ENCODE data around the gene VPS26C. TPM values are rescaled to one million over a fixed set of nuclear protein-coding genes. Genes with fewer than 3 reads are reported as not detected.
"Not testable (repeated sequence)": the region's sequence is repeated elsewhere in the genome, so short reads cannot be mapped to it uniquely, and the experiment has no call there.

Gene VPS26C
- 49.7 TPM for total RNA-seq
- long read RNA-seq, transcript VPS26C-201 (8 exons, 3,256 nt): major isoform, 23 of 37 reads
- long read RNA-seq, partial matches to known transcripts: 5 of 37 reads
- long read RNA-seq, other reads (novel, unspliced or antisense): 6 of 37 reads

GRCh38 chr21:37267269-37268185, at the start of gene VPS26C:
VPS26C (minus strand) TSS chr21:37267334; CDS start chr21:37267294, 40 bp downstream.
- ATAC-seq: peak; percentile 97

DNA sequence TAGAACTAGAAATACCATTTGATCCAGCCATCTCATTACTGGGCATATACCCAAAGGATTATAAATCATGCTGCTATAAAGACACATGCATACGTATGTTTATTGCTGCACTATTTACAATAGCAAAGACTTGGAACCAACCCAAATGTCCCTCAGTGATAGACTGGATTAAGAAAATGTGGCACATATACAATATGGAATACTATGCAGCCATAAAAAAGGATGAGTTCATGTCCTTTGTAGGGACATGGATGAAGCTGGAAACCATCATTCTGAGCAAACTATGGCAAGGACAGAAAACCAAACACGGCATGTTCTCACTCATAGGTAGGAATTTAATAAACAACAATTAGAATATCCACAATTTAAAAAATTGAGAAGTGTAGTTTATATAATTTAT, 48.9 kb upstream of the VPS26C start:
- DNase-seq (ENCODE audit: missing footprints); intact Hi-C loops (cut with DNase I); ATAC-seq: not testable (repeated sequence)

More at GRCh38 chr21:37267269-37268185, at the start of gene VPS26C:
- intact Hi-C loops (cut with DNase I): loop anchor here (1.0 to 5.0 kb wide), 4 partner anchors 46 to 295 kb away; partner anchors contain the start of gene DYRK1A
- peak; percentile 99 for DNase-seq (ENCODE audit: missing footprints)

- intact Hi-C loops (cut with DNase I): no loop called here
- DNase-seq (ENCODE audit: missing footprints) (no peak), ATAC-seq (no peak)
Measured at GRCh38 chr21:37300114-37300751, 33.1 kb upstream of the VPS26C start.

DNA sequence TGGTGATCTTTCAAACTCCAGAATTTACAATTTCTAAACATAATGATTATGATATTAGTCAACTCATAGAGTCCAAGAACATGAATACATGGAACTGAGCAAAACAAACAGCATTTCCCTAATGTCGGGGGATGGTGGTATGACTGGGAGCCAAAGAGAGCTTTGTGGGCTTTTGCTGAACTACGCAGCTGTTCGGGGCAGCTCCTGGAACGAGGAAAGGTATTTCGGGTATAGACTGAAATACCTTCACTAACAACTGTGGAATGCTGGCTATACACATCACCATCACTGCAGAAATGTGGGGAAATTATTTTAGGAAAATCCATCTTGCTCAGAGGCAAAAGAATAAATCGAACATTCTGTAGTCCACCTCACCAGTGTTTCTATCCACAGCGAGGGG, 30.2 kb upstream of the VPS26C start:
- DNase-seq (ENCODE audit: missing footprints): no peak
- intact Hi-C loops (cut with DNase I): no loop called here
- ATAC-seq: no peak

GRCh38 chr21:37294679-37295078, 27.5 kb upstream of the VPS26C start:
- DNase-seq (ENCODE audit: missing footprints) (no peak), ATAC-seq (no peak)
- intact Hi-C loops (cut with DNase I): loop anchor here (5.0 kb wide), 1 partner anchor 63 kb away; no protein-coding TSS in a partner anchor

DNA sequence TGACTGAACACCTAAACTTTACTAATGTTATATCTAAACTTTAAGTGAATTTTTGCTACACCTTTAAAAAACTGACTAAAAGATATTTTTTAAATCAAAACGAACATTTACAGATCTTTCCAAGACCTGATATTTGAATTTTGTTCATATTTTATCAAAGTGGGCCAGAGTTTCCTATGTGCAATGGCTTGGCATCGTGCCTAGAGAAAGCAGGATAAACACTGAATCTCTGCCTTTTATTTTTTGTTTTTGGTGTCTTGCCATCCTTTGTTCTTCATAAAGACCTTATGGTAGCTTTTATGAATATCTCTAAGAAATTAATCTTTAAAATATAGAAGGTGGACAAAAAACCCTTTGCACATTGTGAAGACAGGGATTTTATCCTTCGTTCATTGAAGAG, 25.8 kb upstream of the VPS26C start:
- intact Hi-C loops (cut with DNase I): loop anchor here (5.0 kb wide), 1 partner anchor 64 kb away; no protein-coding TSS in a partner anchor
- no peak for ATAC-seq
- DNase-seq (ENCODE audit: missing footprints): no peak

DNA sequence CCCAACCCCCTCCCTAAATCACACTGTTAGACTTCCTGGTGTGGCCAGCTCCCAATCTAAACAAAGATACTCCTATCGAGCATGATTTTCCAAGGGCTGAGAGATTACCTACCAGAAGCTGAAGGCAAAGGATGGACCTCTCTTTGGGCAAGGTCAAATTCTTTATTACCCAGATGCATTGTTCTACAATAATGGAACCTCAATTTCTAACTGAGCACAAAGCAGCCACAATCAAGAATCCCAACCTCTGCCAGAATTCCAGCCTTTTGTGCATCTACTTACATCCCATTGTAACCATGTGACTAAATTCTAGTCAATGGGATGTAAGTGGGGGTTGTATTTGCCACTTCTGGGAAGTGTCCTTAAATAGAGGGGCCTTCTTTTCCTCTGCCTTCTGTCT, 24.9 kb upstream of the VPS26C start:
- ATAC-seq (no peak), DNase-seq (ENCODE audit: missing footprints) (no peak)
- intact Hi-C loops (cut with DNase I): loop anchor here (5.0 kb wide), 1 partner anchor 65 kb away; no protein-coding TSS in a partner anchor

DNA sequence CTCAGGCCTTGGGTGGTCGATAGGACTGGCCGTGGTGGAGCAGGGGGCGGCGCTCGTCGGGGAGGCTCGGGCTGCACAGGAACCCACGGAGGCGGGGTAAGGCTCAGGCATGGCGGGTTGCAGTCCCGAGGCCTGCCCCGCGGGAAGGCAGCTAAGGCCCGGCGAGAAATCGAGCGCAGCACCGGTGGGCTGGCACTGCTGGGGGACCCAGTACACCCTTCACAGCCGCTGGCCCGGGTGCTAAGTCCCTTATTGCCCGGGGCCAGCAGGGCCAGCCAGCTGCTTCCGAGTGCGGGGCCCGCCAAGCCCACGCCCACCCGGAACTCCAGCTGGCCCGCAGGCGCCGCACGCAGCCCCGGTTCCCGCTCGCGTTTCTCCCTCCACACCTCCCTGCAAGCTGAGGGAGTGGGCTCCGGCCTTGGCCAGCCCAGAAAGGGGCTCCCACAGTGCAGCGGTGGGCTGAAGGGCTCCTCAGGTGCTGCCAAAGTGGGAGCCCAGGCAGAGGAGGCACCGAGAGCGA, 16.1 kb upstream of the VPS26C start:
- intact Hi-C loops (cut with DNase I); ATAC-seq; DNase-seq (ENCODE audit: missing footprints): not testable (repeated sequence)

DNA sequence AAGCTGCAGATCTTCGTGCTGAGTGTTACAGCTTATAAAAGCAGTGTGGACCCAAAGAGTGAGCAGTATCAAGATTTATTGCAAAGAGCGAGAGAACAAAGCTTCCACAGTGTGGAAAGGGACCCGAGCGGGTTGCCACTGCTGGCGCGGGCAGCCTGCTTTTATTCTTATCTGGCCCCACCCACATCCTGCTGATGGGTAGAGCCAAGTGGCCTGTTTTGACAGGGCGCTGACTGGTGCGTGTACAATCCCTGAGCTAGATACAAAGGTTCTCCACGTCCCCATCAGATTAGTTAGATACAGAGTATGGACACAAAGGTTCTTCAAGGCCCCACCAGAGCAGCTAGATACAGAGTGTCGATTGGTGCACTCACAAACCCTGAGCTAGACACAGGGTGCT, 15.5 kb upstream of the VPS26C start:
- intact Hi-C loops (cut with DNase I); ATAC-seq; DNase-seq (ENCODE audit: missing footprints): not testable (repeated sequence)

DNA sequence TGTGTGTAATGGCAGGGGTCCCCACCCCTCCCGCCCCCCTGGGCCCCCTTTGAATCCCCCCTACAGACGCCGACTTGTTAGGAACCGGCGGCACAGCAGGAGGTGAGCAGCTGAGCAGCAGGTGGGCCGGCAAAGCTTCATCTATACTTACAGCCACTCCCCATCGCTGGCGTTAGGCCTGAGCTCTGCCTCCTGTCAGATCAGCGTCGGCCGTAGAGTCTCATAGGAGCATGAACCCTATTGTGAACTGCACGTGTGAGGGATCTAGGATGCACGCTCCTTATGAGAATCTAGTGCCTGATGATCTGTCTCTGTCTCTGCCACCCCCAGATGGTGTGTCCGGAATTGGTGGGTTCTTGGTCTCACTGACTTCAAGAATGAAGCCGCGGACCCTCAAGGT, 14.9 kb upstream of the VPS26C start:
- intact Hi-C loops (cut with DNase I): no loop called here
- ATAC-seq: no peak
- no peak for DNase-seq (ENCODE audit: missing footprints)

DNA sequence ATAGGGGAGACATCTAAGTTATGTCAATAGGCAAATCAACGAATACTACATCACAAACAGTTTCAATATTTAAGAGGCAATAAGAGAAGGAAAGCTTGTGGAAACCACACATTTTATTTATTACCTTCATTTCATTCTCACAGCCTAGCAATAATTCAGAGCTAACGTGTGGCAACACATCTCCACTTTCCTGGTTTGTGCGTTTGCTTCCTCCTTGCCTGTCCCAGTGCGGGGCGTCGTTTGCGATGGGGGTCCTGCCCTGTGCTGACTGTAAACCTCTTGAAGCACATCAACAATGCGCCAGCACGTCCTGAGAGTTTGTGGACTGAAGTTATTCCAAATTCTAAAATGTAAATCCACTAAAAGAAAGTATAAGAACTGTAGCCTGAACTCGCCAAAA, 14.4 kb upstream of the VPS26C start:
- intact Hi-C loops (cut with DNase I): no loop called here

GRCh38 chr21:37279271-37279670, 12.1 kb upstream of the VPS26C start:
- ATAC-seq; intact Hi-C loops (cut with DNase I); DNase-seq (ENCODE audit: missing footprints): not testable (repeated sequence)

More for the DNA sequence above, 14.4 kb upstream of the VPS26C start:
- DNase-seq (ENCODE audit: missing footprints) (no peak), ATAC-seq (no peak)

GRCh38 chr21:37278199-37278598, 11.1 kb upstream of the VPS26C start:
- DNase-seq (ENCODE audit: missing footprints) (no peak), ATAC-seq (no peak)
- intact Hi-C loops (cut with DNase I): no loop called here

- intact Hi-C loops (cut with DNase I): no loop called here
- no peak for DNase-seq (ENCODE audit: missing footprints)
Measured at GRCh38 chr21:37276377-37276776, 9.2 kb upstream of the VPS26C start.

GRCh38 chr21:37273911-37274690, 7.0 kb upstream of the VPS26C start:
- no peak for DNase-seq (ENCODE audit: missing footprints)
- intact Hi-C loops (cut with DNase I): no loop called here
- no peak for ATAC-seq

More at GRCh38 chr21:37276377-37276776, 9.2 kb upstream of the VPS26C start:
- no peak for ATAC-seq

DNA sequence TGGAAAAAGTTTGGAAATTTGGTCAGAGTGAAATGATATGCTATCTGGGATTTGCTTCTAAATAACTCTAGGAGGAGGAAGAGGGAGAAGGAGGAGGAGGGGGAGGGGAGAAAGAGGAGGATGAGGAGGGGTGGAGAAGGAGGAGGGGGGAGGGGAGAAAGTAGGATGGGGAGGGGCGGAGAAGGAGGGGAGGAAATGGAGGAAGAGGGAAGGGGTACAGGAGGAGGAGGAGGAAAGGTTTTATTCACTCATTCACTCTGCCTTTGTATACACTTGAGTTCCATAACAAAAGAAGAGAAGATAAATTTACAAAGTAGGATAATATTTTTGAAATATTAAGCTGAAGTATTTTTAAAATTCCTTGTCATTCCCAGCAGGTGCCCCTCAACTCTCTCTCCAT, 6.3 kb upstream of the VPS26C start:
- ATAC-seq (no peak), DNase-seq (ENCODE audit: missing footprints) (no peak)
- intact Hi-C loops (cut with DNase I): no loop called here

DNA sequence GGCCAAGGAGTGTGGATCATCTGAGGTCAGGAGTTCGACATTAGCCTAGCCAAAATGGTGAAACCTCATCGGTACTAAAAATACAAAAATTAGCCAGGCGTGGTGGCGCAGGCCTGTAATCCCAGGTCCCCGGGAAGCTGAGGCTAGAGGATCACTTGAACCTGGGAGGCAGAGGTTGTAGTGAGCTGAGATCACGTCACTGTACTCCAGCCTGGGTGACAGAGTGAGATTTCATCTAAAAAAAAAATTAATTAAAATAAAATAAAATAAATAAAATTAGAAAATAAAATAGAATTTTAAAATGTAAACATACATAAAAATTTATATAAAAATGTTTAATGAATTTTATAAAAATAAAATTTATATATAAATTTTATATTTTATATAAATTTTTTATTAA, 5.8 kb upstream of the VPS26C start:
- no peak for DNase-seq (ENCODE audit: missing footprints)
- intact Hi-C loops (cut with DNase I): no loop called here
- ATAC-seq: no peak

GRCh38 chr21:37270576-37271365, 3.6 kb upstream of the VPS26C start:
- no peak for DNase-seq (ENCODE audit: missing footprints)
- intact Hi-C loops (cut with DNase I): no loop called here
- no peak for ATAC-seq

Measured in Right ventricle myocardium inferior (tissue), 1 donor.